ENCODE measurements around the gene PIGR.

Gene PIGR

DNA sequence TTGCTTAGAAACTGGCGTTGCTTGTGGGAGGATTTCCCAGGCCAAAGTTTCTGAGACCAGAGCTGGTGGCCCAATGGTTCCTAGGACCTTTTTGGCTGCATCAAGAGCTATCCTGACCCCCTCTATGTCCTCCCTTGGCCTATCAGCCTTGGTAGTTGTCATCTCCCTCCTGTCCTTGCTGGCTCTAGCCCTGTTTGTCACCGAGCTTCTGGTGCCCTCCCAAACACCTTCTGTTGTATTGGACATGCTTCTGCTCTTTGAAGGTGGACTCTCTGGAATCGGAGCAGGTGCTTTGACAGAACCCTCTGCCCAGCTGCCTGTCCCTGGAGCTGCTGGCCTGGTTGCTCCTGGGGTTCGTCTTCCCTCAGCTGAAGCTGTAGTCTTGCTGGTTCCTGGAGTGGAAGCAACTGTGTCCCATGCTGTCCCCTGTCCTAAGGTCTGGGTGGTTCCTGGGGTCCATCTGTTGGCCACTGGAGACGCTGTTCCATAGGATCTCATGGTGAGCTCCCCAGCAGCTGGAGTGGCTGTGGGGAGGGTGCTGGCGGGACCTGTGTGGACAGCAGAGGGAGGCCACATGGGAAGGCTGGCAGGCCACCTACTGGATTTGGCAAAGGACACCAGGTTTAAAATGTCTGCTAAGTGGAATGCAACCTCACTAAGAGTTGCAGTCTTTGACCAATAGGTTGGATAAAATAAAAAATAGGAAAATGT is 14.6 kb upstream of the PIGR start:
- DNase-seq (ENCODE audit: low read depth in 2 of 2) = no peak

DNA sequence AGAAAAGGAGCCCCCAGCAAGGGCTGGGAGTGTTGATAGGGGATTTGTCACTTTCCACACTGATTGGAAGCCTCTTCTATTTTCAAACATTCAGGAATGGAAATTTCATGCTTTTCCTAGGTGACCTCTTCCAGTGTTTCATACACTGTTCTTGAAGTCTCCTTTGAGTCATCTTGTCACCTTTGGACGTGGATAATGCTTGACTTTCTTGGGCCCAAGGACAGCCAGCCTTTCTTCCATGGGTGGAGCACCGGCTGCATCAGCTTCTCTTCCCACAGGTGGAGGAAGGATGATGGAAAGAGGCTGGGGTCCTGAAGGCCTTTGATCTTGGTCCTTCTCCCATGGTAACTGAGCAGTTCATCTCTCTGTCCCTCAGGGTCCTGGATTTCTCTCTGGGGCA is 11.9 kb upstream of the PIGR start:
- DNase-seq (ENCODE audit: low read depth in 2 of 2) = no peak

DNA sequence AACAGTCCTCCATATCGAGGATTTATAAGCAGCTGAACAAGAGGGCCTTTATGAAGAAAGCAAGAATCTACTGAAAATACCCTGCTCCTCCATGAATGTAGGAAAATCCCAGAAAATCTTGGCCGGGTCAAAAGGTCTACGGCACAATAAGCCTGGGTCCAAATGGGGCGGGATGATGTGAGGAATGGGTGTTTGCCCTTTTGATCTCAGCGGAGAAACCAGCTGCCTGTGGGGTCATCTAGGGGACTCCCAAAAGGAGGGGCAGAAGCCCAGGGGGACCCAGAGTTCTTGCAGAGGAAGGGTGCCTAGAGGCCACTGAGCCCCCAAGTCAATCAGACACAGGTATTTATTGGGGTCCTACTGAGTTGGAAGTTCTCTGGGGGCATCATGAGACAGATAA is 11.4 kb upstream of the PIGR start:
- no peak for DNase-seq (ENCODE audit: low read depth in 2 of 2)

DNA sequence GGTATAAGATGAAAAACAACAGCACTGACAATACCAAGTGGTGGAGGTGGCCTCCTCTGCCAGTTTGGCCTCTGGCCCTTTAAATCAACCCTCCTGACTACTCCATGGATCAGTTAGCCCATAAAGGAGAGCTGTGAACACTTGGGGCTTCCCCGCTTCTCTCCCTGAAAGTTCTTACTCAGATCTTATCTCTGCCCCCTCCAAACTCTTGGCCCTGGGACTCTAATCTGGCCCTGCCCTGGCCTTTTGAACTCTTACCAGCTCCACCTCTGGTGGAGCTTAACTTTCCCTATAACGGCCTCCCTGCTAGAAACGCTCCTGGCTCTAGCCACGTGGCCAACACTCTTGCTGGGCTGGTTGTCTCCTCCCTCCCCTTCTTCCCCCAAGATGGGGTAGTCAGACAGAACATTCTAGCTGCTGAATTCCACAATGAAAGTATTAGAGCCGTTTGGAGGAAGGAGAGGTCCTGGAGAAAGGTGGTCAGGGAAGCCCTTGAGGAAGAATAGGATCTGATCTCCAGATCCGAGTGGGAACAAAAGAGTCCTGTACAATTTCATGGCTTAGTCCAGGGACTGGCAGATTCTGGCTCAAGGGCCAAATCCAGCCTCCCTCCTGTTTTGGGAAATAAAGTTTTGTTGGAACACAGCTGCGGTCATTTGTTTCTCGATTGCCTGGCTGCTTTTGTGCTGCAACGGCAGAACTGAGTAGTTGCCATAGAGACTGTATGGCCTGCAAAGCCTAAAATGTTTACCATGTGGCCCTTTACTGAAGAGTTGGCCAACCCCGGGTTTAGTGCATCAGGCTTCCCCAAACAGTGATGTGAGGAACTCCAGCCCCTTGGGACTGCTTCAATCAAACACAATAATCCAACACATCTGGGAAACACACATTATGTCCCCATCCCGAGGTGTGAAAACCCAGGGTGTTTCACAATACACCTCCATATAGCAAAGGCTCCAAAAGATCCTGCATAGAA is 9.5 kb upstream of the PIGR start:
- DNase-seq (ENCODE audit: low read depth in 2 of 2) = no peak

DNA sequence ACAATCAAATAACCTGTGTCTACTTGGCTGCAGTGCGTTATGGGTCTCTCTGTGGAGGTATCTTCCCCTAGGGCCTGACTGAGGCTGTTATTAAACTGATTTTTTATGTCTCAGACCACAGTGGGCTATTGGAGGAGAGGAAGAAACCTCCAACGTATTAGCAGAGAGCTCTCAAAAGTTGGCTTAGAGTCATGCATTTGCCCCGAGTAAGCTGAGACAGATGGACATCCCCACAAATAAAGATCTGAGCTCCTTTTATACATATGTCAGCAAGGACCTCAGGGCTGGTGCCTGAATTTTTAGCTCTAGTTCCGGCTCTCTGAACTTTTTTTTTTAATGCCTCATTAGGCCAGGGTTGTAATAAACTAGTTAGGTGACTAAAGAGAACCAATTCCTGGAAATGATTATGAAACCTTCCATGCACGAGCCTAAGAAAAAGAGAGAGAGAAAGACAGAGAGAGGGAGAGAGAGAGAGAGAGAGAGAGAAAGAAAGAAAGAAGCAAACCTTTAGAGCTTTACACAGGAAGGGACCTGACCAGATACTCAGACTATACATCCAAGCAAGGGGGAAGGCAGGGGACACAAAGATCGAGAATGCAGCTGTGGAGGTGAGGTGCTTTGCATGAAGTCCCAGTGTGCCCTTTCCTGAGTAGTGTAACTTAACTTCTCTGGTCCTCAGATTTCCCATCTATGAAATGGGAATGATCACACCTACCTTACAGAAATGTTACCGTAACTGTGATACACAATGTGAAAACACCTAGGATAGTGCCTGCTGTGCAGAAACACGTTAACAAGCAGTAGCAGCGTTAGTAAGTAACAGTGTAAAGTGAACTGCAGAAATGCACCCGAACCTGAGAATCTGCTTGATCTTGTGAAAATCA is 8.4 kb upstream of the PIGR start:
- no peak for DNase-seq (ENCODE audit: low read depth in 2 of 2)

DNA sequence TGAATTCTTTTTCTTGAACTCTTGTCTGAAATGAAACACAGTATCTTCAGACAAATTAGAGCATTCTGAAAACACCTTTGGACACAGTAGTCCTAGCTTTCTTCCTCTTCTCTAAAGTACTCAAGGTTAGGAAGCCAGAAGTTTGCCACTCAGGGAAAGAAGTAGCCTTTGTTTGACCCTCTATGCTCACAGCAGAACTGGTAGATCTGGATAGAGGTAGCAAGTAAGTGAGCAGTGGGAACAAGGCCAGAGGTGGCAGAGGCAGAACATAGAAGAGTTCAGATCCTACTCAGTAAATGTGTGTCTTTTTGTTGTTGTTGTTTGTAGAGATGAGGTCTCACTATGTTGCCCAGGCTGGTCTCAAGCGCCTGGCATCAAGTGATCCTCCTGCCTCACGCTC is 7.4 kb upstream of the PIGR start:
- no peak for DNase-seq (ENCODE audit: low read depth in 2 of 2)

DNA sequence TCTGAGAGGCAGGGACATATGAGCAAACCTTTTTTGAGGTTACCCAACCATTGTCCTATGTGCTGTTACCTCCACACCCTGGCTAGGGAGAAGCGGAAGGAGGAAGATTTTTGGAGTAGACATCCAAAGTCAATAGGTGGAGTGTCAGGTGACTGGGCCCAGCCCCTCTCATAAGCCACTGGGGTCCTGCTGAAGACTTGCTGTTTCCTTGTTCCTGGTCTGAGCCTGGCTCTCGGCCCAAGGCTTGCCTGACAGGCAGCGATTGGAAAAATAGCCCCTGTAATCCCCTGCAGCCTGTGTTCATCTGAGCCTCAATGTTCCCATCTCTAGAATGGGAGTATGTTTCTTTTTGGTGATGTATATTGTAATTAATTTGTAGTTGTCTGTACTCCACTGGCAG is 6.9 kb upstream of the PIGR start:
- no peak for DNase-seq (ENCODE audit: low read depth in 2 of 2)

DNA sequence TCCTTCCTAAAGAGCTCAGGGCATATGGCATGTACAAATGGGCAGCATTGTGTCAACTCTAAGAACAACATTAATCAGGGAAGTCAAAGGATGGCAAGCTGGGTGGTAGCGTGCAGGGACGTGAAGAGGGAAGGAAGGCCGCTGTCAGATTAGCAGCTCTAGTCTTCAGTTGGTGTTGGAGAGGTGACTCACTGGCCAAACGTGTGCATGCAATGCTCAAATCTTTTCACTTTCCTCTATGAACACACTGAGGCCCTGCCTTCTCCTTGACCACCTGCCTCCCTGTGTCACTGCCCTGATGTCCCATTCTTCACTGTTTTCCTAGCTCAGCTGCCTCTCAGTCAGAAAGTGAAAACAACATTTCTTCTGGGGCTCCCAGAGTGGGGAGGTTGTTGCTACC is 5.9 kb upstream of the PIGR start:
- no peak for DNase-seq (ENCODE audit: low read depth in 2 of 2)

DNA sequence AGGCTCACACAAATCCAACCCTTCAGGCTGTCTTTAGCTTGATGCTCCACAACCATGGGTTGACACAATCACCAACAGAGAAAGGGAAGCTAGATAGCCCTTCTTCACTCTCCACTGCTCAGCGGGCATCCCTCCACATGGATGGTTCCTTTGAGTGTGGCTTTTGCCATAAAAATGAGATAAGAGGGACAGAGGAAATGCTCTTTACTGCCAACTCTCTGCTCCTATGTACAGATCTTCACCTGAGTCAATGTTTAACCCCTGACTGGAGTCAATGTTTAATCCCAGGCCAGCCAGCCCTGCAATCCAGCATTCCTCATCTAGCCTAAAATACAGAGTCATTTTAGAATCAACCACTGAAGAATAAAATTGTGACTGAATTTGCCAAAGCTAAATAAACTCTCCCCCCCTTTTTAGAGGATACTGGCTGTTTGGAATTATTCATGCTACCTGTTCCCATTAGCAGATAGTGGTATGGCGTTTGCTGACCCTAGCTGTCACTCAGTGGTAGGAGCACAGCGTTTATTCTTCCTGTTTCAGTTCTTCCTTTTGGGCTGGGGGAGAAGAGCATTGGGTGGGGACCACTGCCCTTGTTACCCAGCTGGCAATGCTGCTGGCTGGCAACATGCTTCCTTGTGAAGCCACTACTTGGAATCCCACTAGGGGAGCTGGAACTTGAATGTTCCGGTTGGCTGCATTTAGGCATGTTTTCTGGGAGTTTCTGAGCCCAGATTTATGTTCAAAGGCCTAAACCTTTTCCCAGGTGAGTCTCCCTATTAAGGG is 5.2 kb upstream of the PIGR start:
- DNase-seq (ENCODE audit: low read depth in 2 of 2) = no peak

DNA sequence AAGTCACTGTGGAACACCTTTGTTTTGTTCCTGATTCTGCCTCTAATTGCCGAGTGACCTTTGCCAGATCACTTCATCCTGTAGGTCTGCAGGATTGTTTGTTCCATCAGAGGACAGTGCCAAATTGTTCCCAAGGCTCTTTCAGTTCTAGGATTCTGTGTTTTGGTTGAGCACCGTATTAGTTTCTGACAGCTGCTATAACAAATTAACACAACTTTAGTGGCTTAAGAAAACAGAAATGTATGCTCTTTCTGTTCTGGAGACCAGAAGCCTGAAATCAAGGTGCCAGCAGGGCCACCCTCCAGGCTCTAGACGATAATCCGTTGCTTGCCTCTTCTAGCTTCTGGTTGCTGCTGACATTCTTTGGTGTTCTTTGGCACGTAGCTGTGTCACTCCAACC is 3.4 kb upstream of the PIGR start:
- no peak for DNase-seq (ENCODE audit: low read depth in 2 of 2)

DNA sequence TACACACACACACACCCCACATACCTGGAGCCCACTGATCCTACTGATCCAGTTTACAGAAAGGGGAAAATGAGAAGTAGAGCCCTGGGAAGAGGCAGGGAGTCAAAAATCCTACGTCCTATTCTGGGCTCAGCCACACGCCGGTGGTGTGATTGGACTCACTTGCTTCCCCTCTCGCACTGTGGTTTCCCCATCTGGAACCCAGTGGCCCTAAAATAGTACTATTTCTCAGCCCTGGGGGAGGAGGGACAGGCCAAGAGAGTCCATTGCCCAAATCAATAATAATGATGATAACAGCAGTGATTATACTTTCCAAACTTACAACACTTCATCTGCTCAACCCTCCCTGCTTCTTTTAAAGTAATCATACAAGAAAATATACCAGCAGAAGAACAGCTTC is 2.9 kb upstream of the PIGR start:
- no peak for DNase-seq (ENCODE audit: low read depth in 2 of 2)

DNA sequence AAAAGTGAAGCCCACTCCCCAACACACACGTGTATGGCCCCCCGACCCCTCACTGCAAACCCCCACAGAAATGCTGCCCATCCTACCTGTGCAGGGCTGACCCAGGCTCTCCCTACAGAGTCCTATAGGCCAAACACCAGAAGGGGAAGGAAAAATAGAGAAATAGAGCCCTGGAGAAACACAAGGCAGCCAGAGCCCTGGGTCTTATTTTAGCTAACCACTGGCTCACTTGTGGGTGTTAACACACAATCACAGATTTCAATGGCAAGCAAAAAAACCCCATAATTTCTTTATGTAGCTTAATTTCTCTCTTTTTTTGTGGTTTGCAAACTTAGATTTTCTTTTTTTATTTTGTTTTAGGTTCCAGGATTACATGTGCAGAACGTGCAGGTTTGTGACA is 989 bp upstream of the PIGR start:
- no peak for DNase-seq (ENCODE audit: low read depth in 2 of 2)

DNA sequence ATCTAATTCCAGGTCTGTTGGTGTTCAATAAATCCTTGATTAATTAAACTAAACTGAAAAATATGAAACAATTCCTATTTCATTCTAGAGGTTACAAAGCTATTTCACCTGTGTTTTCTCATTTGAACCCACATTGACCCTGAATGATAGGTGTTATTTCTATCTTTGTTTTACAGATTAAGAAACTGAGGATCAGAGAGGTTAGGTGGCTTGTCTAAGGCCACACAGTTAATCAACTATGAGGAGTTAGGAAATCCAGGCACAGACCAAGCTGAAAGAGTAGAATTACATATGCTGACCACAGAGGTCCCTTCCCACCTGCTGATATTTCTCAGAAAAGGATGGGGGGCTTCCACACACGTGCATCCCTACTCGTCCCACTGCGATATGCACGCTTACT is 487 bp downstream of the PIGR start:
- DNase-seq (ENCODE audit: low read depth in 2 of 2) = no peak

DNA sequence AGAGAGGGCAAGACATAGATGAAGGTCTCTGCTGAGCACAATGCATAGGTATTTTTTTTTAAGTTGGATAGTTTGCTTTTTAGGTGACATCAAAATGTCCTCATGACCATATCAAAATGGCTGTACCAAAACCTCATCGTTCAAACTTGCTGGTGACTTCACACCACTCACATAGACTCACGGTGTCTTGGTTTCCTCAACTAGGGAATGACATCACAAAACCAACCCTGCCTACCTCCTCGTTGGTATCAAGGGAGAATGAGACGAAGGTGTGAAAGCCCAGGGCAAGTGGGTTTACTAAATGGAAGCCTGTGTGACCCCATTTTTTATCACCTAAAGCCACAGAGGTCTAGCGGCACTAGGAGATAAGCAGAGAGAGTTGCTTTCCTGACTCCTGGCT is 1.6 kb downstream of the PIGR start:
- no peak for DNase-seq (ENCODE audit: low read depth in 2 of 2)

DNA sequence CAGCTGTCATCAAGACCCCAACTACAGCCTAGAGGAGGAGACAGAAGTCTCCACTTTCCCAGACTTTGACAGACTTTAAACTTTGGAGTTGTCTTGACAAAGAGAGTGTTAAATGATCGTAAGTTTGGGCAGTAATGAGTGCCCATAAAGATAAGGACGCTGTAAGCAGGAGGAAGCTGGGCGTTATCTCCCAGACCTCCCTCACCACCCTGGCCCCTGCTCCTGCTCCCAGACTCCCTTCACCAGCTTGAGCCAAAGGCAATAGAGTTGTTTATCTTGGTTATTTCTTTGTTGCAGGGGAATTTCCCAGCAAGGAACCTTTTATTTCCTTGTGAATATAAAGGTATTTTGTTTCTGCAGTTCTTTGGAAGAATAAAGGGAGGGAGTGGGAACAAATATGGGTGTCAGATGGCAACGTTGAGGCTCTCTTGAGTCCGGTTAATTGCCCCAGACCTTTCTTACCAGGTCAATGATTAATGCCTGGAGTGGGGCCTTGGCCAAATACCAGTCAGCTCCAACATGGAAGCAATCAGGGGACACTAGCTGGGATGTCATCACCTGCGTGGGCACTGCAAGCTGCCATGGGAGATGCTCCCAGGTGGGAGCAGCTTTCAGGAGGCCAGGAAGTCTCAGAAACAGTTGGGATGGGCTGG is 4.4 kb downstream of the PIGR start:
- no peak for DNase-seq (ENCODE audit: low read depth in 2 of 2)

DNA sequence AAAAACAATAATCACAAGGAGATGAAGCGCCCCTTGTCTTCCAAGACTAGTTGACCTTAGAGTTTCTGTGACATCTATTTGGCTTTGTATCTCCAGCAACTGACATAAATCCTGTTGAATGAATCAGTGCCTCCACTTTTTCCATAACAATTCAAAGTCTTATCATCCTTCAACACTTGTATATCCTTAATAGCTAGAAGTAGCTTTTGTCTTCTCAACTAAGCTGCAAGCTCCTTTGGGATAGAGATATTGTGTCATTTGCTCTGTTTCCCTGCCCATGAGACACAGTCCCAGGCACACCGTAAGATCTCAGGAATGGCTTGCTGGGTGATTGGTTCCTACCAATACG is 5.7 kb downstream of the PIGR start:
- DNase-seq (ENCODE audit: low read depth in 2 of 2) = no peak

DNA sequence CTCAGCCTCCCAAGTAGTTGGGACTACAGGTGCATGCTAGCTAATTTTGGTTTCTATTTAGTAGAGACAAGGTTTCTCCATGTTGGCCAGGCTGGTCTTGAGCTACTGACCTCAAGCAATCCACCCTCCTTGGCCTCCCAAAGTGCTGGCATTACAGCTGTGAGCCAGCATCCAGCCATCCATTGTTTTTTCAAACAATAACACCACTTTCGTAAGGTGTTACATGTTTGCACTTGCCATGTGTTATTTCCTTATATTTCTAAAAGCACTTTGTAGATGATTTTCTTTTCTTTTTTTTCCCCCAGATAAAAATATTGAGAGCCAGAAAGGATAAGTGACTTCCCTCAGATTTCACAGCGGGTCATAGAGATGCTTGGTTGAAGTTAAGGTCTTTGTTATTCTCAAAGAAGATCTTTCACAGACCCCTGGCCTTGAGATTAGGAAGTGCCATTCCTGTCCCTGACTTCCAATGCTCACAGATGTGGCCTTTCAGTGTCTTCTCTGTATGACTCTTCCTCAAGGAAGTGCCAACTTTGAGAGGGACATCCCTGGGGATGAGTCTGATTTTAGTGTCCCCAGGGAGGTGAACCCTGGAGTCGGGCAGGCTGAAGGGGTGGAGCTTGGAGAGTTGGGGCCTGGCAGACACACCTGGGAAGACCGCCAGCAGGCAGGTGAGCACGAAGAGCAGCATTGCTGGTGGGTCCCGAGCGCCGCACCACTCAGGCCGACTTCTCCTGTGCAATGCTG is 6.3 kb downstream of the PIGR start:
- no peak for DNase-seq (ENCODE audit: low read depth in 2 of 2)

DNA sequence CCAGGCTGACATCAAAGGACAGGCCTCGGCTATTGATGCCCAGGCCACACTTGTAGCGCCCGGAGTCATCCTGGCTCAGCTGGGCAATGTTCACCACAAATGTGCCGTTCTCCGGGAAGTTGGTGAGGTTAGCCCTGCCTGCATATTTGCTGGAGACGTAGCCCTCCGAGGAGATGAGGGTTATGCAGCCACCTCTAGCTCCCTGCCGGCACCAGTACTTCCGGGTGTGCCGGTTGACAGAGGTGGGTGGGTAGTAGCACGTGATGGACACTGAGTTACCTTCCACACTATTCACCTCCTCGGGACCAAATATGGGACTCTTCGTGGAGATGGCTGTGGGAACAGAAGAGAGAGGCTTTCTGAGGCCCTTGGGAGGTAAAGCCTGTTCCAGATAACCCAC is 7.1 kb downstream of the PIGR start:
- DNase-seq (ENCODE audit: low read depth in 2 of 2) = no peak

DNA sequence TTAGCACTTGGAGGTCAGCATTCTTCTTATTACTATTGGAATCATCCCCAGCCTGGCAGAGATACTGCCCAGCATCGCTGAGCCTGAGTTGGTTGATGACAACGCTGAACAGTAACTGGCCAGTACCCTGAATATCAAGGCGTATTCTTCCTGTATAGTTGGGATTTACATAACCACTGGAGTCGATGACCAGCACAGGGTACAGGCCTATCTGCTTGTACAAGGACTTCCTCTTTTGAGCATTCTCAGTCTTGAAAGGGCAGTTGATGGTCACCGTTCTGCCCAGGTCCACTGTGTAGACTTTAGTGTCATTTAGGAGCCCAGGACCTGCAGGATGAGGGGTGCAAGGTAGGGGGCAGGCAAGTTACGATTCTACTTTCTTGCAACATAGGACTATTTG is 8.8 kb downstream of the PIGR start:
- no peak for DNase-seq (ENCODE audit: low read depth in 2 of 2)

DNA sequence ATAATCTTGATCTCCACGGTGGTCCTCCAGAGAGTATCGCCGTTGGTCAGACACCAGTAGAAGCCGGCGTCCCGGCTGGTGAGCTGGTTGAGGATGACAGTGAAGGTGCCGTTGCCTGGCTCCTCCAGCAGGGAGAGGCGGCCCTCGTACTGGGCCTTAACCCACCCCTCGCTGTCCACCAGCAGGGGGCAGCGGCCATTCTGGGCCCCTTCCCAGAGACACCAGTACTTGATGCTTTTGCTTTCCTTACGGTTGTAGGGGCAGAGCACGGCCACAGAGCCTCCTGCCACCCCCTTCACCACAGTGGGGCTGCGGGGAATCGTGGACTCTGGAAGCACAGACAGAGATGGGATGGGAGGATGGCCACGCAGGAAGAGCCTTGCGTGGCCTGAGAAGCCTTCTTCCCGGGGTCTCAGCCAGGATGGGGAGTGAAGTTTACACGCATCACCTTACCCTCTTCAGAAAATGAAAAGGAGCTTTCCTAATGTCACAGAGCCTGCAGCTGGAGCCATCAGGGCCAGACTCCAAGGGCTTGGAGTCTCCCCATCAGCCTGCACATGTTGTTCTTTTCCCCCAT is 10.7 kb downstream of the PIGR start:
- DNase-seq (ENCODE audit: low read depth in 2 of 2) = no peak
